BJ (cell line): ENCODE results near the gene SOX2. TPM values are rescaled to one million over a fixed set of nuclear protein-coding genes. Genes with fewer than 3 reads are reported as not detected.

ENCODE experiments used
- CTCF ChIA-PET: fragments of 350-600 bp; formaldehyde crosslinking; extraction: SDS; loops from one replicate; lab custom pipeline; 2021; ENCODE audit warnings: antibody characterized with exemption, inconsistent platforms; lab: Yijun Ruan, JAX
- POLR2A ChIA-PET: fragments of 300-600 bp; sonication (Branson Sonifier 250); formaldehyde crosslinking; extraction: SDS; loops from one replicate; lab custom pipeline; 2021; ENCODE audit warnings: antibody characterized with exemption; lab: Charles Lee
- DNase-seq: peaks from one replicate; pipeline ENCODE4 v3.0.0-alpha.2; 2011; ENCODE audit warnings: low read depth
- H3K27me3 ChIP-seq: 2 replicates; pipeline ENCODE4 v1.6.0; 2011; ENCODE audit warnings: low read length; ENCODE audit not compliant: control insufficient read depth, insufficient read depth
- H3K36me3 ChIP-seq: 2 replicates; pipeline ENCODE4 v1.5.1; 2011; ENCODE audit warnings: low read length; ENCODE audit not compliant: control insufficient read depth, insufficient read depth
- H3K4me3 ChIP-seq: 2 replicates; pipeline ENCODE4 v1.5.1; 2011; ENCODE audit warnings: low read depth, mild to moderate bottlenecking, control low read depth, low read length
- CTCF ChIP-seq: IDR thresholded peaks from 2 replicates; pipeline ENCODE4 v1.5.1; 2011; ENCODE audit warnings: low read depth, mild to moderate bottlenecking, control low read depth, inconsistent platforms, low read length, moderate library complexity; ENCODE audit not compliant: insufficient read depth
- polyA plus RNA-seq: library from polyadenylated mRNA; depleted of rRNA; stranded (reverse); fragments of >200 nt; gene quantifications from 2 replicates; pipeline ENCODE4 v1.2.3, GENCODE V29; 2011

The SOX2 gene
- polyA plus RNA-seq, 1 experiment: not detected

GRCh38 chr3:181727341-181728032 is 15.8 kb downstream of the SOX2 start:
- ChIA-PET POLR2A (no interaction called here), CTCF (interaction anchor here (0.9 kb wide), 2 partner anchors 14 to 28 kb away, joined by 3 to 4 read pairs; no protein-coding TSS in a partner anchor)
- peaks cover 31% of the 10 kb centered on the region for H3K27me3 ChIP-seq
- H3K36me3 ChIP-seq: no peaks in the 10 kb centered on the region
- no peak for TF ChIP-seq CTCF
- no peak for DNase-seq
- H3K4me3 ChIP-seq: no peak overlapping the region

GRCh38 chr3:181728470-181729340 is 17.0 kb downstream of the SOX2 start:
- ChIA-PET CTCF (interaction anchor here (0.9 kb wide), 2 partner anchors 13 to 29 kb away, joined by 3 to 4 read pairs; no protein-coding TSS in a partner anchor), POLR2A (no interaction called here)
- H3K4me3 ChIP-seq: no peak overlapping the region
- DNase-seq: no peak
- H3K27me3 ChIP-seq: peaks cover 24% of the 10 kb centered on the region
- no peaks in the 10 kb centered on the region for H3K36me3 ChIP-seq
- no peak for TF ChIP-seq CTCF

GRCh38 chr3:181729341-181729869 is 17.7 kb downstream of the SOX2 start:
- H3K36me3 ChIP-seq: no peaks in the 10 kb centered on the region
- ChIA-PET CTCF (no interaction called here), POLR2A (no interaction called here)
- no peak overlapping the region for H3K4me3 ChIP-seq
- no peak for DNase-seq
- TF ChIP-seq CTCF: no peak
- peaks cover 20% of the 10 kb centered on the region for H3K27me3 ChIP-seq

GRCh38 chr3:181730316-181730715 is 18.6 kb downstream of the SOX2 start:
- ChIA-PET CTCF (no interaction called here), POLR2A (no interaction called here)
- H3K4me3 ChIP-seq: no peak overlapping the region
- DNase-seq: no peak
- H3K27me3 ChIP-seq: peaks cover 15% of the 10 kb centered on the region
- H3K36me3 ChIP-seq: no peaks in the 10 kb centered on the region
- TF ChIP-seq CTCF: no peak

GRCh38 chr3:181730934-181731333 is 19.2 kb downstream of the SOX2 start:
- ChIA-PET POLR2A (no interaction called here), CTCF (no interaction called here)
- Histone ChIP-seq H3K4me3 (no peak overlapping the region), H3K36me3 (no peaks in the 10 kb centered on the region), H3K27me3 (peaks cover 12% of the 10 kb centered on the region)
- no peak for TF ChIP-seq CTCF
- DNase-seq: no peak
